SK-N-SH (cell line): ENCODE data around the gene CBX1. TPM values are rescaled to one million over a fixed set of nuclear protein-coding genes. Genes with fewer than 3 reads are reported as not detected.

ENCODE experiments used
- CTCF ChIA-PET: fragments of 300-600, 350-600 bp; formaldehyde crosslinking; extraction: SDS; loops from one replicate; lab custom pipeline; 2021; lab: Yijun Ruan, JAX
- POLR2A ChIA-PET: fragments of 350-600 bp; sonication (Branson Sonifier 250); formaldehyde crosslinking; extraction: SDS; loops from one replicate; lab custom pipeline; 2020; ENCODE audit warnings: antibody characterized with exemption, inconsistent platforms; lab: Yijun Ruan, JAX
- DNase-seq: peaks from one replicate; pipeline ENCODE4 v3.0.0; 2012
- H2AFZ ChIP-seq: fragments of 200-600 bp; sonication (generic); 2 replicates; pipeline ENCODE4 v1.8.1; 2016; ENCODE audit warnings: antibody characterized with exemption, mild to moderate bottlenecking, low read depth
- H3F3A ChIP-seq: fragments of 200-600 bp; sonication (generic); replicated peaks from 2 replicates; pipeline ENCODE3; 2016; ENCODE audit warnings: antibody characterized with exemption, mild to moderate bottlenecking; ENCODE audit not compliant: insufficient read depth
- H3K27ac ChIP-seq, 2 experiments: fragments of 200-500 bp in 1 of 2; fragments of 200-600 bp in 1 of 2; sonication (Bioruptor generic) in 1 of 2; sonication (generic), shearing (Covaris generic) in 1 of 2; 2 replicates each; pipeline versions ENCODE4 v1.5.1 to v1.6.1; 2014 to 2016; ENCODE audit warnings: low read depth in 2 of 2, inconsistent platforms in 1 of 2, low read length in 1 of 2, mild to moderate bottlenecking in 1 of 2, mixed read lengths in 1 of 2
- H3K27me3 ChIP-seq: fragments of 200-600 bp; sonication (generic), shearing (Covaris generic); 2 replicates; pipeline ENCODE4 v1.6.1; 2016; ENCODE audit warnings: mixed run types; ENCODE audit not compliant: insufficient read depth
- H3K36me3 ChIP-seq, 2 experiments: fragments of 200-500 bp in 1 of 2; fragments of 200-600 bp in 1 of 2; sonication (Bioruptor generic) in 1 of 2; sonication (generic) in 1 of 2; replicated peaks in 1 of 2; 2 replicates each; pipeline versions ENCODE3 to v1.5.1; 2014 to 2016; ENCODE audit warnings: low read length in 1 of 2, mild to moderate bottlenecking in 1 of 2; ENCODE audit not compliant: insufficient read depth in 2 of 2, control insufficient read depth in 1 of 2
- H3K4me1 ChIP-seq, 2 experiments: fragments of 200-500 bp in 1 of 2; fragments of 200-600 bp in 1 of 2; sonication (Bioruptor generic) in 1 of 2; sonication (generic), shearing (Covaris generic) in 1 of 2; 2 replicates each; pipeline versions ENCODE4 v1.5.1 to v1.6.1; 2014 to 2016; ENCODE audit warnings: low read depth in 1 of 2, low read length in 1 of 2, mixed run types in 1 of 2; ENCODE audit not compliant: insufficient read depth in 2 of 2, control insufficient read depth in 1 of 2
- H3K4me2 ChIP-seq: fragments of 200-600 bp; sonication (generic), shearing (Covaris generic); 2 replicates; pipeline ENCODE4 v1.6.1; 2017; ENCODE audit warnings: mixed run types
- H3K4me3 ChIP-seq, 2 experiments: fragments of 200-500 bp in 1 of 2; fragments of 200-600 bp in 1 of 2; sonication (Bioruptor generic) in 1 of 2; sonication (generic), shearing (Covaris generic) in 1 of 2; 2 replicates each; pipeline versions ENCODE4 v1.5.1 to v1.8.1; 2014 to 2016; ENCODE audit warnings: low read depth in 2 of 2, inconsistent platforms in 1 of 2, low read length in 1 of 2, mild to moderate bottlenecking in 1 of 2, mixed read lengths in 1 of 2, moderate library complexity in 1 of 2
- H3K79me2 ChIP-seq: fragments of 200-600 bp; sonication (generic); 2 replicates; pipeline ENCODE4 v1.8.1; 2017; ENCODE audit warnings: mild to moderate bottlenecking; ENCODE audit not compliant: insufficient read depth
- H3K9ac ChIP-seq: fragments of 200-600 bp; sonication (generic); 2 replicates; pipeline ENCODE4 v1.6.1; 2017; ENCODE audit warnings: mixed run types
- H3K9me2 ChIP-seq: fragments of 200-600 bp; sonication (generic); 2 replicates; pipeline ENCODE4 v1.6.1; 2017; ENCODE audit warnings: mixed run types
- H3K9me3 ChIP-seq: fragments of 200-600 bp; sonication (generic); 2 replicates; pipeline ENCODE4 v1.6.1; 2017; ENCODE audit warnings: mixed run types, mild to moderate bottlenecking, moderate library complexity
- H4K20me1 ChIP-seq: fragments of 200-600 bp; sonication (generic); 2 replicates; pipeline ENCODE4 v1.6.1; 2017; ENCODE audit warnings: mild to moderate bottlenecking, mixed run types; ENCODE audit not compliant: insufficient read depth
- CHD2 ChIP-seq: fragments of 150-350 bp; IDR thresholded peaks from 2 replicates; pipeline ENCODE4 v1.6.1; 2018; ENCODE audit warnings: low read length; ENCODE audit not compliant: partially characterized antibody
- CTCF ChIP-seq: fragments of 200-600 bp; sonication (generic); IDR thresholded peaks from 2 replicates; pipeline ENCODE4 v1.6.1; 2017; ENCODE audit warnings: antibody characterized with exemption, mild to moderate bottlenecking, moderate library complexity
- EP300 ChIP-seq, 2 experiments: IDR thresholded peaks; 2 replicates each; pipeline versions ENCODE4 v1.4.0 to v1.6.1; 2012; ENCODE audit warnings: borderline replicate concordance in 1 of 2, low read depth in 1 of 2, low read length in 1 of 2
- FOSL2 ChIP-seq: IDR thresholded peaks from 2 replicates; pipeline ENCODE4 v1.4.0; 2012; ENCODE audit warnings: low read depth, mild to moderate bottlenecking, moderate library complexity, borderline replicate concordance
- GABPA ChIP-seq: IDR thresholded peaks from 2 replicates; pipeline ENCODE4 v1.4.0; 2012; ENCODE audit warnings: low read depth, mild to moderate bottlenecking
- JUND ChIP-seq: IDR thresholded peaks from 2 replicates; pipeline ENCODE4 v1.4.0; 2012
- MAX ChIP-seq: IDR thresholded peaks from 2 replicates; pipeline ENCODE4 v1.4.0; 2012; ENCODE audit warnings: low read depth
- NRF1 ChIP-seq: IDR thresholded peaks from 2 replicates; pipeline ENCODE4 v1.6.1; 2012; ENCODE audit warnings: low read depth, mild to moderate bottlenecking, low read length
- RAD21 ChIP-seq: IDR thresholded peaks from 2 replicates; pipeline ENCODE4 v1.6.1; 2012; ENCODE audit warnings: mild to moderate bottlenecking, low read length
- REST ChIP-seq: IDR thresholded peaks from 2 replicates; pipeline ENCODE4 v1.6.1; 2012; ENCODE audit warnings: mild to moderate bottlenecking, low read depth, low read length, moderate library complexity
- RXRA ChIP-seq: IDR thresholded peaks from 2 replicates; pipeline ENCODE4 v1.4.0; 2012; ENCODE audit warnings: low read depth, mild to moderate bottlenecking, borderline replicate concordance
- SMC3 ChIP-seq: IDR thresholded peaks from 2 replicates; pipeline ENCODE4 v1.6.1; 2012; ENCODE audit warnings: low read depth, low read length, improper control_type of control experiment
- USF1 ChIP-seq: IDR thresholded peaks from 2 replicates; pipeline ENCODE4 v1.4.0; 2012; ENCODE audit warnings: low read depth, borderline replicate concordance
- USF2 ChIP-seq: fragments of 150-350 bp; IDR thresholded peaks from 2 replicates; pipeline ENCODE4 v1.6.1; 2017; ENCODE audit warnings: antibody characterized with exemption, low read length, low read depth, borderline replicate concordance
- WGBS: methylation state at CpG from one replicate; pipeline ENCODE4 v1.1.6; 2017; ENCODE audit warnings: low lambda C conversion rate; 5-methylcytosine and 5-hydroxymethylcytosine counted together
- polyA plus RNA-seq, 3 experiments: library from polyadenylated mRNA; depleted of rRNA; stranded (reverse); fragments of >200 nt; gene quantifications; 2 replicates each; pipeline ENCODE4 v1.2.3, GENCODE V29; 2012

Gene CBX1
- polyA plus RNA-seq, 1 of the 3 experiments (the other 2 are of a cell fraction) = 102 TPM

GRCh38 chr17:48058393-48059124 is 42.7 kb downstream of the CBX1 start:
- TF ChIP-seq MAX (no peak), CHD2 (no peak), CTCF (no peak), RAD21 (no peak), EP300 (IDR thresholded peaks at IDR 0.05; ENCODE audit: borderline replicate concordance in 1 of 2, low read depth in 1 of 2, low read length in 1 of 2) (no peak), GABPA (no peak), SMC3 (no peak), USF2 (no peak), REST (no peak), USF1 (no peak), RXRA (no peak), NRF1 (no peak), JUND (no peak), FOSL2 (no peak)
- Histone ChIP-seq H4K20me1 (peaks cover 39% of the 10 kb centered on the region), H3K9me3 (no peaks in the 10 kb centered on the region), H3K4me1 (peaks cover 18 to 31% of the 10 kb centered on the region in 2 experiments), H3K4me3 (no peak overlapping the region), H3K27me3 (no peaks in the 10 kb centered on the region), H3K36me3 (peaks cover 46 to 79% of the 10 kb centered on the region in 2 experiments), H3K4me2 (no peak overlapping the region), H3F3A (peaks cover 18% of the 10 kb centered on the region), H3K27ac (no peak overlapping the region), H3K9me2 (no peaks in the 10 kb centered on the region), H2AFZ (no peak overlapping the region), H3K9ac (no peak overlapping the region), H3K79me2 (peaks cover 46% of the 10 kb centered on the region)
- 87% methylated on average over 9 of the region's 11 CpGs for WGBS
- CTCF ChIA-PET = interaction anchor here (1.4 to 44.3 kb wide), 4 partner anchors 10 to 110 kb away, joined by 5 to 1200 read pairs (median 244); partner anchors contain the start of gene COPZ2
- DNase-seq = no peak
- POLR2A ChIA-PET = interaction anchor here (1.3 to 2.5 kb wide), 3 partner anchors 10 to 17 kb away, joined by 3 to 13 read pairs (median 7); partner anchors contain the start of gene NFE2L1
